Activated CD8-positive, alpha-beta memory T cell treated with anti-CD3 and anti-CD28 coated beads for 1 hour (primary cell): Measurements from ENCODE around the gene IMMP2L.
"Not testable (repeated sequence)": the region's sequence is repeated elsewhere in the genome, so short reads cannot be mapped to it uniquely, and the experiment has no call there.

Source experiments
- DNase-seq, 2 donors: peaks; one replicate each; pipeline ENCODE4 v3.0.0-alpha.2; 2020; ENCODE audit warnings: low read depth in 1 of 2; ENCODE audit errors: extremely low read depth in 1 of 2

IMMP2L gene

GRCh38 chr7:111510062-111510461 is 52.2 kb downstream of the IMMP2L start:
- no peak for DNase-seq

GRCh38 chr7:111509288-111509687 is 53.0 kb downstream of the IMMP2L start:
- no peak for DNase-seq

GRCh38 chr7:111508387-111508786 is 53.9 kb downstream of the IMMP2L start:
- DNase-seq, result no peak

GRCh38 chr7:111505422-111505821 is 56.9 kb downstream of the IMMP2L start:
- DNase-seq, result not testable (repeated sequence)

- DNase-seq, result not testable (repeated sequence)
Measured at GRCh38 chr7:111501799-111502198, 60.5 kb downstream of the IMMP2L start.

- DNase-seq, result no peak
Measured at GRCh38 chr7:111499027-111499426, 63.3 kb downstream of the IMMP2L start.

GRCh38 chr7:111498391-111499007 is 63.8 kb downstream of the IMMP2L start:
- DNase-seq, result no peak

- DNase-seq, result no peak
Measured at GRCh38 chr7:111495173-111495810, 67.0 kb downstream of the IMMP2L start.

GRCh38 chr7:111492234-111492633 is 70.1 kb downstream of the IMMP2L start:
- DNase-seq, result no peak

- DNase-seq, result no peak
Measured at GRCh38 chr7:111486472-111487142, 75.7 kb downstream of the IMMP2L start.

GRCh38 chr7:111485701-111486380 is 76.5 kb downstream of the IMMP2L start:
- no peak for DNase-seq

GRCh38 chr7:111483078-111483477 is 79.2 kb downstream of the IMMP2L start:
- DNase-seq, result no peak

GRCh38 chr7:111477462-111478225 is 84.6 kb downstream of the IMMP2L start:
- DNase-seq, result no peak

- no peak for DNase-seq
Measured at GRCh38 chr7:111476586-111477293, 85.6 kb downstream of the IMMP2L start.

GRCh38 chr7:111475959-111476358 is 86.3 kb downstream of the IMMP2L start:
- DNase-seq, result no peak

GRCh38 chr7:111475419-111475748 is 86.9 kb downstream of the IMMP2L start:
- no peak for DNase-seq

GRCh38 chr7:111474723-111475418 is 87.4 kb downstream of the IMMP2L start:
- no peak for DNase-seq

- DNase-seq, result no peak
Measured at GRCh38 chr7:111473449-111474198, 88.7 kb downstream of the IMMP2L start.

GRCh38 chr7:111470998-111471397 is 91.3 kb downstream of the IMMP2L start:
- no peak for DNase-seq
